PC-9 (cell line): ENCODE measurements around the gene MEX3A.

Experiments used
- EZH2 ChIP-seq: fragments of 200-600 bp; sonication (generic); IDR thresholded peaks from 2 replicates; pipeline ENCODE4 v1.8.0; 2017; ENCODE audit warnings: antibody characterized with exemption, low read depth
- TF ChIP-seq, protein P1 (sequence below): fragments of 200-600 bp; sonication (generic); conservative IDR thresholded peaks from 2 replicates; pipeline ENCODE4 v1.6.1; 2017; ENCODE audit warnings: mixed run types, antibody characterized with exemption, mild to moderate bottlenecking, moderate library complexity

DNA sequence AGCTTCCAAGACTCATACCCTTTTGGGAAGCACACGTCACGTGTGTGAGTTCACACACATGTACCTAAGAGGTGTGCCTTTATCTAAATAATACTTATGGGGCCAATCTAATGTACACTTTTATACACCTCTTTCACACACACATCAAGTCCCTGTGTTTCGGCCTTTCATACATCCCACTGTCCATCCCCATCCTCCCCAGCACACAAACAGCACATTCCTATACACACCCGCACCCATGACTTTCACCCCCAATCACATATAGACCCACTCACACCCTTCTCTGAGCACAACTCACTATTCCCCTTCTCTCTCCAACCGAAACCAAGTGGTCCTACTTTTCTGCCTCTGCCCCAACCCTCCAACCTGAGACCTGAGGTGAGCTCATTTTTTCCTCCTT, 3.5 kb downstream of the MEX3A start:
- TF ChIP-seq EZH2 = no peak
- TF ChIP-seq, protein P1, sequence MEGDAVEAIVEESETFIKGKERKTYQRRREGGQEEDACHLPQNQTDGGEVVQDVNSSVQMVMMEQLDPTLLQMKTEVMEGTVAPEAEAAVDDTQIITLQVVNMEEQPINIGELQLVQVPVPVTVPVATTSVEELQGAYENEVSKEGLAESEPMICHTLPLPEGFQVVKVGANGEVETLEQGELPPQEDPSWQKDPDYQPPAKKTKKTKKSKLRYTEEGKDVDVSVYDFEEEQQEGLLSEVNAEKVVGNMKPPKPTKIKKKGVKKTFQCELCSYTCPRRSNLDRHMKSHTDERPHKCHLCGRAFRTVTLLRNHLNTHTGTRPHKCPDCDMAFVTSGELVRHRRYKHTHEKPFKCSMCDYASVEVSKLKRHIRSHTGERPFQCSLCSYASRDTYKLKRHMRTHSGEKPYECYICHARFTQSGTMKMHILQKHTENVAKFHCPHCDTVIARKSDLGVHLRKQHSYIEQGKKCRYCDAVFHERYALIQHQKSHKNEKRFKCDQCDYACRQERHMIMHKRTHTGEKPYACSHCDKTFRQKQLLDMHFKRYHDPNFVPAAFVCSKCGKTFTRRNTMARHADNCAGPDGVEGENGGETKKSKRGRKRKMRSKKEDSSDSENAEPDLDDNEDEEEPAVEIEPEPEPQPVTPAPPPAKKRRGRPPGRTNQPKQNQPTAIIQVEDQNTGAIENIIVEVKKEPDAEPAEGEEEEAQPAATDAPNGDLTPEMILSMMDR = no peak
